ENCODE results near the gene GNG7. TPM values are rescaled to one million over a fixed set of nuclear protein-coding genes. Genes with fewer than 3 reads are reported as not detected.

Gene GNG7
- total and polyA plus RNA-seq, 10 of the 15 experiments (the other 5 are each of a cell fraction or from before 2014, with no cell fraction given): 1.9 to 13.6 (median 6.5) TPM

DNA sequence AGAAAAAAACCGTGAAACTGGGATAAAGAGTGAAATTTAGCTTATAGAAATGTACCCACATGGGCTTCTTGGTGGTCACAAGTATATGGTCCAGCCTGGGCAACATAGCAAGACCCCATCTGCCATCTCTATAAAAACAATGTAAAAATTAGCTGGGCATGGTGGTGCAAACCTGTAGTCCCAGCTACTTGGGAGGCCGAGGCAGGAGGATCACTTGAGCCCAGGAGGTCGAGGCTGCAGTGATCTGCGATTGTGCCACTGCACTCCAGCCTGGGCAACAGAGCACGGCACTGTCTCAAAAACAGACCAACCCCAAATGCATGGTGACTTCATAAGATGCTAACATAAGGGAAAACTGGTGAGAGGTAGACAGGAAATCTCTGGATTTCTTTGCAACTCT, 54.4 kb downstream of the GNG7 start:
- POLR2A ChIA-PET: interaction anchor here (0.6 to 1.5 kb wide), 4 partner anchors 98 to 477 kb away, joined by 3 to 5 read pairs (median 3); partner anchors contain the start of genes GADD45B and THOP1
- in situ Hi-C loops (cut with MboI): loop anchor here (5.0 kb wide), 2 partner anchors 99 to 239 kb away; no protein-coding TSS in a partner anchor
- RAD21 ChIA-PET (ENCODE audit: unreplicated experiment): interaction anchor here (0.5 to 2.0 kb wide), 29 partner anchors 9 to 554 kb away, joined by 3 to 45 read pairs (median 5); partner anchors contain the start of genes SGTA and THOP1
- H3K4me1 ChIP-seq (ENCODE audit: control insufficient read depth, insufficient read depth, low read length): peaks cover 17% of the 10 kb centered on the region
- no peak for DNase-seq (ENCODE audit: low read depth, low spot score)
- no peak overlapping the region for H3K9ac ChIP-seq (ENCODE audit: control insufficient read depth, insufficient read depth, low read length)
- H2AFZ ChIP-seq (ENCODE audit: control insufficient read depth, low read depth, low read length): no peak overlapping the region
- H3K27me3 ChIP-seq (replicated peaks in 1 of 2; ENCODE audit: control insufficient read depth in 2 of 2, insufficient read depth in 2 of 2, low read length in 1 of 2): no peaks in the 10 kb centered on the region
- H4K20me1 ChIP-seq (ENCODE audit: control insufficient read depth, insufficient read depth): no peaks in the 10 kb centered on the region
- H3K27ac ChIP-seq (ENCODE audit: control insufficient read depth, insufficient read depth): no peak overlapping the region
- FAIRE-seq: no peak
- SMC1A ChIA-PET (ENCODE audit: uncharacterized antibody, unreplicated experiment): interaction anchor here (0.6 to 1.9 kb wide), 28 partner anchors 12 to 428 kb away, joined by 3 to 50 read pairs (median 4); partner anchors contain the start of genes SLC39A3 and ZNF554
- no peak for TF ChIP-seq RFX5 (IDR thresholded peaks at IDR 0.05; ENCODE audit: low read depth, low read length)
- TF ChIP-seq IRF4 (IDR thresholded peaks at IDR 0.05; ENCODE audit: low read depth, low read length): no peak
- TF ChIP-seq, protein P1, sequence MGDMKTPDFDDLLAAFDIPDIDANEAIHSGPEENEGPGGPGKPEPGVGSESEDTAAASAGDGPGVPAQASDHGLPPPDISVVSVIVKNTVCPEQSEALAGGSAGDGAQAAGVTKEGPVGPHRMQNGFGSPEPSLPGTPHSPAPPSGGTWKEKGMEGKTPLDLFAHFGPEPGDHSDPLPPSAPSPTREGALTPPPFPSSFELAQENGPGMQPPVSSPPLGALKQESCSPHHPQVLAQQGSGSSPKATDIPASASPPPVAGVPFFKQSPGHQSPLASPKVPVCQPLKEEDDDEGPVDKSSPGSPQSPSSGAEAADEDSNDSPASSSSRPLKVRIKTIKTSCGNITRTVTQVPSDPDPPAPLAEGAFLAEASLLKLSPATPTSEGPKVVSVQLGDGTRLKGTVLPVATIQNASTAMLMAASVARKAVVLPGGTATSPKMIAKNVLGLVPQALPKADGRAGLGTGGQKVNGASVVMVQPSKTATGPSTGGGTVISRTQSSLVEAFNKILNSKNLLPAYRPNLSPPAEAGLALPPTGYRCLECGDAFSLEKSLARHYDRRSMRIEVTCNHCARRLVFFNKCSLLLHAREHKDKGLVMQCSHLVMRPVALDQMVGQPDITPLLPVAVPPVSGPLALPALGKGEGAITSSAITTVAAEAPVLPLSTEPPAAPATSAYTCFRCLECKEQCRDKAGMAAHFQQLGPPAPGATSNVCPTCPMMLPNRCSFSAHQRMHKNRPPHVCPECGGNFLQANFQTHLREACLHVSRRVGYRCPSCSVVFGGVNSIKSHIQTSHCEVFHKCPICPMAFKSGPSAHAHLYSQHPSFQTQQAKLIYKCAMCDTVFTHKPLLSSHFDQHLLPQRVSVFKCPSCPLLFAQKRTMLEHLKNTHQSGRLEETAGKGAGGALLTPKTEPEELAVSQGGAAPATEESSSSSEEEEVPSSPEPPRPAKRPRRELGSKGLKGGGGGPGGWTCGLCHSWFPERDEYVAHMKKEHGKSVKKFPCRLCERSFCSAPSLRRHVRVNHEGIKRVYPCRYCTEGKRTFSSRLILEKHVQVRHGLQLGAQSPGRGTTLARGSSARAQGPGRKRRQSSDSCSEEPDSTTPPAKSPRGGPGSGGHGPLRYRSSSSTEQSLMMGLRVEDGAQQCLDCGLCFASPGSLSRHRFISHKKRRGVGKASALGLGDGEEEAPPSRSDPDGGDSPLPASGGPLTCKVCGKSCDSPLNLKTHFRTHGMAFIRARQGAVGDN (IDR thresholded peaks at IDR 0.05): no peak
- TF ChIP-seq, protein P2, sequence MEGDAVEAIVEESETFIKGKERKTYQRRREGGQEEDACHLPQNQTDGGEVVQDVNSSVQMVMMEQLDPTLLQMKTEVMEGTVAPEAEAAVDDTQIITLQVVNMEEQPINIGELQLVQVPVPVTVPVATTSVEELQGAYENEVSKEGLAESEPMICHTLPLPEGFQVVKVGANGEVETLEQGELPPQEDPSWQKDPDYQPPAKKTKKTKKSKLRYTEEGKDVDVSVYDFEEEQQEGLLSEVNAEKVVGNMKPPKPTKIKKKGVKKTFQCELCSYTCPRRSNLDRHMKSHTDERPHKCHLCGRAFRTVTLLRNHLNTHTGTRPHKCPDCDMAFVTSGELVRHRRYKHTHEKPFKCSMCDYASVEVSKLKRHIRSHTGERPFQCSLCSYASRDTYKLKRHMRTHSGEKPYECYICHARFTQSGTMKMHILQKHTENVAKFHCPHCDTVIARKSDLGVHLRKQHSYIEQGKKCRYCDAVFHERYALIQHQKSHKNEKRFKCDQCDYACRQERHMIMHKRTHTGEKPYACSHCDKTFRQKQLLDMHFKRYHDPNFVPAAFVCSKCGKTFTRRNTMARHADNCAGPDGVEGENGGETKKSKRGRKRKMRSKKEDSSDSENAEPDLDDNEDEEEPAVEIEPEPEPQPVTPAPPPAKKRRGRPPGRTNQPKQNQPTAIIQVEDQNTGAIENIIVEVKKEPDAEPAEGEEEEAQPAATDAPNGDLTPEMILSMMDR (IDR thresholded peaks at IDR 0.05 in 2 of 3, conservative IDR thresholded peaks at IDR 0.05 in 1 of 3; ENCODE audit: control insufficient read depth in 2 of 3, extremely low read depth in 1 of 3, insufficient read depth in 1 of 3, low read depth in 3 of 3, low read length in 3 of 3): no peak
- no peak overlapping the region for H3K4me2 ChIP-seq (ENCODE audit: control insufficient read depth, insufficient read depth)
- no peaks in the 10 kb centered on the region for H3K9me3 ChIP-seq (replicated peaks; ENCODE audit: control insufficient read depth, insufficient read depth, low read length)
- no peak overlapping the region for H3K4me3 ChIP-seq
- CTCF ChIA-PET: interaction anchor here (0.6 to 3.5 kb wide), 64 partner anchors 10 to 481 kb away, joined by 3 to 125 read pairs (median 4); partner anchors contain the start of genes DIRAS1, GNG7, SGTA and TIMM13
- H3K36me3 ChIP-seq (ENCODE audit: control insufficient read depth in 2 of 2, insufficient read depth in 2 of 2, low read length in 1 of 2): peaks cover 0 to 5% of the 10 kb centered on the region in 2 experiments; a peak in 1 of 4 replicates
- BruUV-seq (replicated peaks): no TSS peak
- ATAC-seq: peak; percentile 16; the same call in 2 of the 3 replicates
- 35% methylated on average over 5 of the region's 5 CpGs for WGBS (ENCODE audit: insufficient coverage, insufficient replicate concordance, low lambda C conversion rate, missing lambda C conversion rate)
- intact Hi-C loops (cut with micrococcal nuclease; ENCODE audit: unreplicated experiment): loop anchor here (1.0 to 5.0 kb wide), 3 partner anchors 101 to 239 kb away; no protein-coding TSS in a partner anchor
- H3K79me2 ChIP-seq (ENCODE audit: control insufficient read depth, insufficient read depth, low read length): no peaks in the 10 kb centered on the region

Measured in GM12878 (cell line).